Retina (tissue), 1 donor: ENCODE results near the gene DAPL1.
A peak's percentile ranks its signal among the peaks of the same experiment; 100 is the strongest.

Experiments
- DNase-seq: peaks from one replicate; pipeline ENCODE4 v3.0.0-alpha.2; 2016

The DAPL1 gene

GRCh38 chr2:158795195-158795924 lies at the start of gene DAPL1:
Gene DAPL1, plus strand, starts transcription at chr2:158795317. Its CDS starts 56 bp downstream, at chr2:158795373.
- DNase-seq, result peak; percentile 92

- no peak for DNase-seq
Observed at GRCh38 chr2:158745866-158746382, 49.2 kb upstream of the DAPL1 start.

- DNase-seq, result peak; percentile 4
Observed at GRCh38 chr2:158746488-158746887, 48.6 kb upstream of the DAPL1 start.

GRCh38 chr2:158747281-158747680 lies 47.8 kb upstream of the DAPL1 start:
- no peak for DNase-seq

- DNase-seq, result peak; percentile 4
Observed at GRCh38 chr2:158748926-158749590, 46.1 kb upstream of the DAPL1 start.

- peak; percentile 44 for DNase-seq
Observed at GRCh38 chr2:158750458-158751125, 44.5 kb upstream of the DAPL1 start.

GRCh38 chr2:158753641-158754611 lies 41.2 kb upstream of the DAPL1 start:
- peak; percentile 89 for DNase-seq

- no peak for DNase-seq
Observed at GRCh38 chr2:158755310-158756087, 39.6 kb upstream of the DAPL1 start.

- no peak for DNase-seq
Observed at GRCh38 chr2:158756331-158756730, 38.8 kb upstream of the DAPL1 start.

GRCh38 chr2:158756976-158757375 lies 38.1 kb upstream of the DAPL1 start:
- no peak for DNase-seq

- DNase-seq, result no peak
Observed at GRCh38 chr2:158760887-158761286, 34.2 kb upstream of the DAPL1 start.

GRCh38 chr2:158761621-158762020 lies 33.5 kb upstream of the DAPL1 start:
- DNase-seq, result no peak

GRCh38 chr2:158762336-158762735 lies 32.8 kb upstream of the DAPL1 start:
- no peak for DNase-seq

GRCh38 chr2:158766524-158766923 lies 28.6 kb upstream of the DAPL1 start:
- DNase-seq, result no peak

GRCh38 chr2:158772306-158773078 lies 22.6 kb upstream of the DAPL1 start:
- DNase-seq, result no peak

GRCh38 chr2:158773121-158773520 lies 22.0 kb upstream of the DAPL1 start:
- DNase-seq, result no peak

- DNase-seq, result no peak
Observed at GRCh38 chr2:158774681-158775080, 20.4 kb upstream of the DAPL1 start.

- DNase-seq, result no peak
Observed at GRCh38 chr2:158775273-158776027, 19.7 kb upstream of the DAPL1 start.

GRCh38 chr2:158776231-158776630 lies 18.9 kb upstream of the DAPL1 start:
- no peak for DNase-seq

GRCh38 chr2:158777077-158777476 lies 18.0 kb upstream of the DAPL1 start:
- no peak for DNase-seq
